ENCODE measurements around the gene ARRDC4.

DNA sequence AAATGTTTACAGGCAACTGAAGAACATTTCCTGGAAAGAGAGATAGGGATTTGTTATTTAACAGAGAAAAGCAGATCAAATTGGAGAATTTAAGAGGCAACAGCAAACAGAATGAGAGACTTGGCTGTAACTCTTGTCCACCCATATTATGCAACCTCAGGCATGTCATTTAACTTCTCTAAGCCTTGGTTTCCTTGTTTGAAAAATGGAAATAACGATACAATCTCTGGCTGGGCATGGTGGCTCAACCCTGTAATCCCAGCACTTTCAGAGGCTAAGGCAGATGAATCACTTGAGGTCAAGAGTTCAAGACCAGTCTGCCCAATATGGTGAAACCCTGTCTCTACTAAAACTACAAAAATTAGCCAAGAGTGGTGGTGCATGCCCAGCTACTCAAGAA, 23.7 kb downstream of the ARRDC4 start:
- no peak for TF ChIP-seq YY1 (IDR thresholded peaks at IDR 0.05; ENCODE audit: insufficient read depth, insufficient read length)
- TF ChIP-seq ZNF274 (IDR thresholded peaks at IDR 0.05; ENCODE audit: low read depth, low read length), result no peak

Measured in NT2/D1 (cell line).